CD4-positive, alpha-beta T cell treated with Interleukin-21 for 1 hour (primary cell): ENCODE data around the gene TMOD1.

Experiments
- DNase-seq: peaks from one replicate; pipeline ENCODE4 v3.0.0-alpha.2; 2020

Gene TMOD1

GRCh38 chr9:97500263-97500662 is 1.2 kb upstream of the TMOD1 start:
- DNase-seq, result no peak

- DNase-seq, result no peak
Observed at GRCh38 chr9:97500765-97501176, 695 bp upstream of the TMOD1 start.

- DNase-seq, result no peak
Observed at GRCh38 chr9:97501972-97502221, 431 bp downstream of the TMOD1 start.

- no peak for DNase-seq
Observed at GRCh38 chr9:97502222-97502983, 937 bp downstream of the TMOD1 start.

- DNase-seq, result no peak
Observed at GRCh38 chr9:97502984-97503861, 1.8 kb downstream of the TMOD1 start.

- DNase-seq, result no peak
Observed at GRCh38 chr9:97503862-97504210, 2.4 kb downstream of the TMOD1 start.

- no peak for DNase-seq
Observed at GRCh38 chr9:97504381-97505216, 3.1 kb downstream of the TMOD1 start.

GRCh38 chr9:97505845-97506244 is 4.4 kb downstream of the TMOD1 start:
- no peak for DNase-seq

- no peak for DNase-seq
Observed at GRCh38 chr9:97506306-97506705, 4.8 kb downstream of the TMOD1 start.

- no peak for DNase-seq
Observed at GRCh38 chr9:97506787-97507186, 5.3 kb downstream of the TMOD1 start.

- DNase-seq, result no peak
Observed at GRCh38 chr9:97507428-97507984, 6.0 kb downstream of the TMOD1 start.

GRCh38 chr9:97508852-97509251 is 7.4 kb downstream of the TMOD1 start:
- no peak for DNase-seq

- DNase-seq, result no peak
Observed at GRCh38 chr9:97510797-97511654, 9.6 kb downstream of the TMOD1 start.

GRCh38 chr9:97511655-97512427 is 10.4 kb downstream of the TMOD1 start:
- no peak for DNase-seq

GRCh38 chr9:97512966-97513560 is 11.6 kb downstream of the TMOD1 start:
- no peak for DNase-seq

GRCh38 chr9:97514531-97514930 is 13.1 kb downstream of the TMOD1 start:
- DNase-seq, result no peak

GRCh38 chr9:97515662-97516061 is 14.2 kb downstream of the TMOD1 start:
- DNase-seq, result no peak

GRCh38 chr9:97516111-97516510 is 14.6 kb downstream of the TMOD1 start:
- no peak for DNase-seq

GRCh38 chr9:97517331-97518089 is 16.0 kb downstream of the TMOD1 start:
- no peak for DNase-seq
